Measurements from ENCODE around the gene GMPPA. TPM values are rescaled to one million over a fixed set of nuclear protein-coding genes. Genes with fewer than 3 reads are reported as not detected.

Gene GMPPA
- polyA plus RNA-seq, 10 donors, result 21.7 to 29.9 (median 24.9) TPM

- DNase-seq, result peak in 1 of 3 donors; percentile 57
These were observed 39.2 kb downstream of the GMPPA start for GRCh38 chr2:219537657-219538488.

GRCh38 chr2:219538504-219538951 lies 39.8 kb downstream of the GMPPA start:
- DNase-seq, result peak in 1 of 3 donors; percentile 72

- no peak for DNase-seq
These were observed 40.5 kb downstream of the GMPPA start for GRCh38 chr2:219538956-219539788.

DNA sequence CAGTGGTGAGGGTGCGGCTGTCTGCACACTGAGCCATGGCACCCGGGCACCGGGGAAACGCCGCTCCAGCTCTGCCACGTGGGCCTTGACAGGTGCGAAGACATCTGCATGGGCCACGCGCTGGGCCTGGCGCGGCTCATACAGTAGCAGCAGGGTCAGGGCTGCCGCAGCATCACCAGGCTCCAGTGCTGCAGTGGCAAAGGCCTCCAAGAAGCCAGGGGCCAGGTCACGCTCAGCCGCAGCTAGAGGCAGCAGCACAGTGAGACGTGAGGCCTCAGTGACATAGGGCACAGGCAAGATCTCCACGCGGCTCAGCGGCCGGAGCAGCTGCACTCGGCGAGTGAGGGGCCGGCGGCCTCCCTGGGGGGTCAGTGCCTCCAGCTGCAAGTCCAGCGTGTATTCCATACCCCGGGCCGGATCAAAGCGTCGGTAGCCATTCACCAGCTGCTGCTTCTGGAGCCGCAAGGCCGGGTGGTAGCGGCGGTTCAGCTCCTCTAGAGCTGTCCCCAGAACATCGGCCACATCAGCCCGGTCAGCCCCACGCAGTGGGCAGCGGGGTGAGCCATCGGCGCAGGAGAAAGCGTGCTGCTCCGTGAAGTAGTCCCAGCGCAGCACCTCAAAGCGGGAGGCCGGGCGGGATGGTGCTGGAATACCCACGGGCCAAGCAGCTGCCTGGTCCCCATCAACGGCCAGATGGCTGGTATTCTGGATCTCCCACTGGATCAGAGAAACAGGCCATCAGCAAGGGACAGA lies 41.4 kb downstream of the GMPPA start:
- DNase-seq, result no peak

GRCh38 chr2:219540784-219541504 lies 42.3 kb downstream of the GMPPA start:
- DNase-seq, result no peak

- peak; percentile 56 to 90 (median 75) for DNase-seq
These were observed 43.0 kb downstream of the GMPPA start for GRCh38 chr2:219541611-219542180.

DNA sequence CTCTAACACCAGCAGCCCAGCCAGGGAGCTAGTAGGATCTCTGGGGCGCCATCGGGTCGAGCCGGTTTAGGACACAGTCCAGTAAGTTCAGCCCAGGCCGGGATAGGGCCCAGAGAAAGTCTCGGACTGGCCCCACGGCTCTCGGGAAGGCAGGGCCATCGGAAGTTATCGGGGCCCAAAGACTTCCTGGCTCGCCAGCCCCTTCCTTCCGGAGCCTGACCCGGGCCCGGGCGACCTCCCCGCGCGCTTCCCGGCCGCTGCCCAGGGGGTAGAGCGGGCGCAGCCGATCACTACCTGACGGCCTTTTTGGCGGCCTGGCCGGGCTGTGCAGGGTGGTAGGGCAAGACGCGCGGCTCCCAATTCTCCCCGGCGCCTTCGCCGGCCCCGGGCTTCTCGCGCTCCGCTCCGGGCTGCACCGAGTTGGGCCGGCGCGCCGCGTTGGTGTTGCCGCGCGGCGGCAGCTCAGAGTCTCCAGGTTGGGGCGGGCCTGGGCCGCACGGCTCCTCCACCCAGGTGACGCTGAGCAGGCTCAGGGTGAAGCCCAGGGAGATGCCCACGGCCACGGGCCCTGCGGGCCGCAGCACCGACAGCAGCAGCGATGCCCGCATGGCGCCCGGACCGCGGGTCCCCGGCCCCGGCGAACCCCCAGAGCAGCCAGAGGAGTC lies 44.4 kb downstream of the GMPPA start:
- no peak for DNase-seq

GRCh38 chr2:219543596-219544358 lies 45.1 kb downstream of the GMPPA start, which contains the start of the genes CHPF and TMEM198:
Gene CHPF, minus strand, starts transcription at chr2:219543809. Its CDS starts 271 bp downstream, at chr2:219543538.
Gene TMEM198, plus strand, starts transcription at chr2:219544028. Its CDS starts 700 bp downstream, at chr2:219544728.
- DNase-seq, result peak; percentile 99

DNA sequence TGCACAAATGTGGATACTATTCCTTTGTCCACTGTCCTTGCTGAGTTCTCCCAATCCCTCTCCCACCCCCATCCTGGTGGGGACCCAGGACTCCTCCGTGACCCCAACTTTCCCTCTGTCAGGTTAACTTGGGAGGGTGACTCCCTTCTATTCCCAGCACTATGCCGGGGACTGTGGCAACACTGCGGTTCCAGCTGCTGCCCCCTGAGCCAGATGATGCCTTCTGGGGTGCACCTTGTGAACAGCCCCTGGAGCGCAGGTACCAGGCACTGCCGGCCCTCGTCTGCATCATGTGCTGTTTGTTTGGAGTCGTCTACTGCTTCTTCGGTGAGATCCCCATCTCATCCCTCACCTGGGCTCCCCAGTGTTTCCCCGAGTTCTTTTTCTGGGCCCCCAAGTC lies 45.9 kb downstream of the GMPPA start:
- DNase-seq, result no peak

DNA sequence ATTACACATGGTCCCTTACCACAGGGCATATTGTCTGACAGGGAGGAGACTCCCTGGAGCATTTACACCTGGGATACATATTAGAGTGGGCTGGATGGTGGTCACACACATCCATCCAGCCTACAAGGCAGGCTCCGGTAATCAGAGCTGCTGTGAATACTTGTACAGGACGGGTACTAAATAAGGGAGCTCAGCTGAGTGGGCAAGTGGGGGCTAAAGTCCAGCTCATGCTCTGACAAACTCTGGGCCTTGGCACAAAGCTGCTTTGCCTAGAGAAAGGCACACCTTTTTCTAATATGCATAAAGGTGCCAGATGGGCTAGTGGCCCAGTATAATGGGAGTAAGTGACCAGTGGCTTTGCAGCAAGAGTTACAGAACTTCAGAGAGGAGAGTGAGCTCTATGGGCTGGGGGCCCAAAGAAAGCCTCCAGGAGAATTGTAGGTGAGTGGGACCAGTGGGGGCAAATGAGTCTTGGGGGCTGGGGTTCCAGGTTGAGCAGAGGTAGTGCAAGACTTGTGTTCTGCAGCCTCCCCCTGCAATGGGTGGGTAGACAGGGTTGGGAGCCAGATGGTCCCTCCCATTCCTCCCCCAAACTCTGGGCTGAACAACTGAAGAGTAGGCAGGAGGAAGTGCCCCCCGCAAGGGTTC lies 46.7 kb downstream of the GMPPA start:
- DNase-seq, result no peak

GRCh38 chr2:219545943-219546352 lies 47.3 kb downstream of the GMPPA start:
- no peak for DNase-seq

- DNase-seq, result no peak
These were observed 48.9 kb downstream of the GMPPA start for GRCh38 chr2:219547621-219548020.

DNA sequence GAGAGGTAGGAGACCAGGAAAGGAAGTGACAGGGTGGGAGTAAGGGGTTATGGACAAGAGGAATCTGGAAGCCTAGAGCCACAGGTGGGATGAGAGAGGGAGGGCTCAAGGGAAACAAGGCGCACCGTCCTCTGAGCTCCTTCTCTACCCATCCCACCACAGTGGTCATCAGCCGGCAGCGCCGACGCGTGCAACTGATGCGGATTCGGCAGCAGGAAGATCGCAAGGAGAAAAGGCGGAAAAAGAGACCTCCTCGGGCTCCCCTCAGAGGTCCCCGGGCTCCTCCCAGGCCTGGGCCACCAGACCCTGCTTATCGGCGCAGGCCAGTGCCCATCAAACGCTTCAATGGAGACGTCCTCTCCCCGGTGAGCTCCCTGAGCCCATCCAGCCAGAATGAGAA lies 50.3 kb downstream of the GMPPA start:
- DNase-seq, result no peak

DNA sequence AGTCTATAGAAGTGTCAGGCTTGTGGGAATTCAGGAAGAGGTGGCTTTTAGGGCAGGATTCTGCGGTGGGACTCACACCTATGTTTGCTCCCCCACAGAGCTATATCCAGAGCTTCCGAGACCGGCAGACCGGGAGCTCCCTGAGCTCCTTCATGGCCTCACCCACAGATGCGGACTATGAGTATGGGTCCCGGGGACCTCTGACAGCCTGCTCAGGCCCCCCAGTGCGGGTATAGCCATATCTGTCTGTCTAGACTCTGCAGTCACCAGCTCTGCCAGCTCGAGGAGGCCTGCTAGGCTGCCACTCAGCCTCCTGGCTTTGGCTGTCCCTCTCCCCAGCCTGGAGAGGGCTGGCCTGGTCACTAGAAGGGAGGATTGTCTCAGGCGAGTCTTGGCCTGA lies 50.9 kb downstream of the GMPPA start:
- DNase-seq, result no peak

DNA sequence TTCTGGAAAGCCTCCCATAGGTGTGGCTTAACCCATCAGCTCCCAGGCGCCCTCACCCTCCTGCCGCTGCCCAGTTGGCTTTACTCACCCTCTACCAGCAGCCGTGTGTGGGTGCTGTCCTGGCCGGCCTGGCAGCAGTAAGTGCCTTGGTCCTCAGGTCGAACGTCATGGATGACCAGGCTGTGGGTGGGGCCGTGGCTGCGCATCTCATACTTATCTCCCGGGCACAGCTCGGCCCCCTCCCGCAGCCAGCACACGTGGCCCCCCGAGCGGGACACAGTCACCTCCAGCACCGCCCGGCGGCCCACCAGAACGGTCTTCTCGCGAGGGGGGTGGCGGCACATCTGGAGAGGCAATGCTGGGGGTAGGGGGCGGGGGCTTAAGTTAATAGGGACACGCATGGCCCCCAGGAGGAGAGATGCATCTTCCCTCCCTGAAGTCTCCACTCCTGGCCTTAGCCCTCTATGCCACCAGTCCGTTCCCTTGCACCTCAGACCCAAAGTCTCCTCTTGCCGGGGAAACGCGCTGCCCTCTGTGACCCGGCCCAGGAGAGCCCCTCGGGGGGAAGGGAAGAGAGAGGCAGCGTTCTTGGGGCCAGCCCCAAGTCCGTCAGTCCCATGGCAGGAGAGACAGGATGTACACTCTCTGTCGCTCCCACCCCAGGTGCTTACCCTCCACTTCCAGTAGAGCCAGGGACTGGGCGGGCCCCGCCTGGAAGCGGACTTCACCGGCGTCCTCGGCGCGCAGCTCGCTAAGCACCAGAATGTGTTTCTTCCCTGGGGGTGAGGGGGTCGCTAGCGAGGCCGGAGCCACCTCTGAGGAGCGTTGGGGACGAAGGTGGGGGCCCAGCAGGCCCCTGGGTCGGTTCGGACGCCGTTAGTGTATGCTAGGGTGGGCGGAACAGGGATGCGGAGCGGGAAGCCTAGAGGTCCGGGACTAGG lies 53.0 kb downstream of the GMPPA start:
- peak in 1 of 3 donors; percentile 47 for DNase-seq

GRCh38 chr2:219552382-219553167 lies 53.9 kb downstream of the GMPPA start:
- DNase-seq, result peak; percentile 81 to 96 (median 90)

- no peak for DNase-seq
These were observed 54.4 kb downstream of the GMPPA start for GRCh38 chr2:219553168-219553417.

All from muscle of back (tissue), 11 donors.